Measurements from ENCODE around the gene CCT4. TPM values are rescaled to one million over a fixed set of nuclear protein-coding genes. Genes with fewer than 3 reads are reported as not detected.
"Not testable (repeated sequence)": the region's sequence is repeated elsewhere in the genome, so short reads cannot be mapped to it uniquely, and the experiment has no call there.

Gene CCT4
- total RNA-seq, 1 donor from 2014 or later, result 114 TPM

- not testable (repeated sequence) for DNase-seq (ENCODE audit: low spot score)
These were observed 9.1 kb downstream of the CCT4 start for GRCh38 chr2:61879351-61879750.

DNA sequence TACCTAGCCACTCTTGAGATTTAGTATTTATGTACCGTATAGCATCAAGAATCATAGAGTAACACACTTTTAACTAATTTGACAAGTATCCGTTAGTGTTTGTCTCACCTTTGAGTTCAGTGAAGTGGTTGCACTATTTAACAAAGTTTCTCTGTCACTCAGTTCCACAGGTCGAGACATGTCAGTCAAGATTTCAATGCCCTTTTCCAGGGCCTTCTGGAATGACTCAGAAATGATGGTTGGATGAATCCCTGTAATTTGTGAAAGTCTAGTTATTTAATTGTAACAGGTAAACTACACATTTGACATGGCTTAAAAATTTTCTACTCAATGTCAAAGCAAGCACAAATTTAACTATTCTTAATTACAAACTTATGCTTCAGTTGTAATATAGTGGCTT is 9.7 kb downstream of the CCT4 start:
- DNase-seq (ENCODE audit: low spot score), result no peak

GRCh38 chr2:61877571-61878245 is 10.7 kb downstream of the CCT4 start:
- DNase-seq (ENCODE audit: low spot score), result no peak

DNA sequence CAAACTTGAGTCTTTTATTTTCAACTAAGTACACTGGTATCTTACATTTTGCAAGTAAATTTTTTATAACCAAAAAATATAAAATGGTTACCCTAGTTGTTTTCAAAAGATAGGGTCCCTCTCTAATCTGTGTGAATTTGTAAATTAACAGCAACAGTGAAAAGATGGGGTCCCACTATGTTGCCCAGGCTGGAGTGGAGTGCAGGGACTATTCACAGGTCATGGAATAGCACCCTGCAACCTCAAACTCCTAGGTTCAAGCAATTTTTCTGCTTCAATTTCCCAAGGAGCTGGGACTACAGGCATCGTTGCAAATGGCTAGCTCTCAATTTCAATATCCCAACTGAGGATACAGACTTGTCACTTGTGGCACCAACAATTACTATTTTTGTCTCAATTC is 12.1 kb downstream of the CCT4 start:
- no peak for DNase-seq (ENCODE audit: low spot score)

GRCh38 chr2:61866482-61867089 is 21.9 kb downstream of the CCT4 start:
- not testable (repeated sequence) for DNase-seq (ENCODE audit: low spot score)

DNA sequence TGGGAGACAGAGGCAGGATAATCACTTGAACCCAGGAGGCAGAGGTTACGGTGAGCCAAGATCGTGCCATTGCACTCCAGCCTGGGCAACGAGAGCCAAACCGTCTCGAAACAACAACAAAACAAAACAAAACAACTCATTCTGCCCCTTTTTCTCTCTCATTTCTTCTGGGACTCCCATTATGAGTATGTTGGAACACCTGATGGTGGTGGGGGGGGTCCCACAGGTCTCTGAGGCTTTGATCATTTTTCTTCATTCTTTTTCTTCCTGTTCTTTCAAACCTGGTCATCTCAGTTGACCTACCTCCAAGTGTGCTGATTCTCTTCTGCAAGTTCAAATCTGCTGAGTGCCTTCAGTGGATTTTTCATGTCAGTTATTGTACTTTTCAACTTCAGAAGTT is 26.4 kb downstream of the CCT4 start:
- no peak for DNase-seq (ENCODE audit: low spot score)

GRCh38 chr2:61857224-61857623 is 31.2 kb downstream of the CCT4 start:
- DNase-seq (ENCODE audit: low spot score), result no peak

DNA sequence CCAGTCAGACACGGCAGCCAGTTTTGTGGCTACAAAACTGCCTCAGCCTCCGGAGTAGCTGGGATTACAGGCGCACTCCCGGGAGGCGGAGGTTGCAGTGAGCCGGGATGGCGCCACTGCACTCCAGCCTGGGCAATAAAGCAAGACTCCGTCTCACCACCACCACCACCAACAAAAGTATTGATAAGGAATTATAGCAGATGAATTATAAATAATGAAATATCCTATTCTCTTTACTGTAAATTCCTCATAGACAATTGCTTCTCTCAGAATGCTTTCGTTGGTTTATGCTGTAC is 33.2 kb downstream of the CCT4 start:
- DNase-seq (ENCODE audit: low spot score), result peak; percentile 11

DNA sequence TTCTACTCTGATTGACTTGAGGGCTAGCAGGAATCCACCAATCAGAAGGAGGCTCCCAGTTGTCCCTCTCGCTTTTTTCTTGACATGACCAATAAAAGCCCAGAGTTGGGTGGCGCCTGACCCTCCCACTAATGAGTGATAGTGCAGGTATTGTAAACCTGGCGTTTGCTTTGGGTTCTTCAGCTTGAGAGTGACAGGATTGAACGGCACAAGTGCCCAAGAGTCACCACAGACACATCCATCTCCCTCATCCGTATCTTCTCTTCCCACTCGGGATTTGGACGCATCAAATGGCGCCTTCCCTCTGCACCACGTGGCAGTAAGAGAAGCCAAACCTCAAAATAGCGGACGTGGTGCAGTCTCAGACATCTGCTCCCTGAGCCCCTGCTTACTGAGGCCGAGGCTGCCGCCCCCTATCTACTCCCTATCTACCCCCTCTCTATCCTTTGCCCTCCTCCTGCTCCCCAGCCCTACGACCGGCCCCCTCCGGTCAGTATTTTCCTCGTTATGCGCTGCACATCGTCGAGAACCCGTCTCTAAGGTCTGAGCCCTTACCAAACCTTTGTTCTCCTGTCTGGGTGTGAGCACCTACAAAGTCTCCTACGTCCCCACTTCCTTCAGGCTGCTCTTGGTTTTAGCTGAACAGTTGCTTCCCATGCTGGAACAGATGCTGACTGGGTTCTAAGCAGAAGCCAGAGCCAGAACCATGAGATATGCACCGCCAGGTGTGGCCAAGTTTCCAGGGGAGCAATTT is 33.7 kb downstream of the CCT4 start:
- peak; percentile 94 for DNase-seq (ENCODE audit: low spot score)

- peak; percentile 90 for DNase-seq (ENCODE audit: low spot score)
These were observed 34.5 kb downstream of the CCT4 start, which contains the start of gene FAM161A for GRCh38 chr2:61853847-61854563. Gene FAM161A, minus strand, starts transcription at chr2:61854060. Its CDS starts 19 bp downstream, at chr2:61854041.

DNA sequence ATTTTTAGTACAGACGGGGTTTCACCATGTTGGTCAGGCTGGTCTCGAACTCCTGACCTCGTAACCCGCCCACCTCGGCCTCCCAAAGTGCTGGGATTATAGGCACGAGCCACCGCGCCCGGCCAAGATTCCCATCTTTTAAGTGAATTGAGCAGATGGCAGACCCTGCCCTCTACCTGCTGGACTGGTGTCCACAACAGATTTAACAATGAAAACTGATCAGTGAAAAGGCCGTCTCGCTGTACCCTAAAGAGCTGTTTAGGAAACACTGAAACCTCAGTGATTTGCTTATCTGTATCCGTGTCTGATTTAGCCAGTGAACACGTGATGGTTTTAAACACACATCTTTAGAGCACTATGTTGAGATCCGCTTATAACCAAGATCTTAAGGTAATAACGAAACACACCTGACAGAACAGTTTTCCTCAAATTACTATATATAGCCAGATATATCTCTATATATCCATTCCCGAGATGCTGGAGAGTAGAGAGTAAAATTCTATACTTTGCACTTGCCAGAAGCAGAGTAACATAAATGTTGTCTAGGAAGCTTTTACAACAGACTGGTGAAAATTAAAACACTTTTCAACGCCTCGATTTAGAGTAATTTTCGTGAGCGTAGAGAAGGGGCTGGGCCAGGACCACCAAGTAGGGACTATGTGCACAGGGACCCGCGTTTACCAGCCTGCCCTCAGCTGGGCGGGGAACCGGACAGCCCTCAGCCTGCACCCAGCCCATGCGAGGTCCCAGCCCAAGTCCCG is 35.2 kb downstream of the CCT4 start:
- no peak for DNase-seq (ENCODE audit: low spot score)

- DNase-seq (ENCODE audit: low spot score), result not testable (repeated sequence)
These were observed 37.2 kb downstream of the CCT4 start for GRCh38 chr2:61851270-61851669.

DNA sequence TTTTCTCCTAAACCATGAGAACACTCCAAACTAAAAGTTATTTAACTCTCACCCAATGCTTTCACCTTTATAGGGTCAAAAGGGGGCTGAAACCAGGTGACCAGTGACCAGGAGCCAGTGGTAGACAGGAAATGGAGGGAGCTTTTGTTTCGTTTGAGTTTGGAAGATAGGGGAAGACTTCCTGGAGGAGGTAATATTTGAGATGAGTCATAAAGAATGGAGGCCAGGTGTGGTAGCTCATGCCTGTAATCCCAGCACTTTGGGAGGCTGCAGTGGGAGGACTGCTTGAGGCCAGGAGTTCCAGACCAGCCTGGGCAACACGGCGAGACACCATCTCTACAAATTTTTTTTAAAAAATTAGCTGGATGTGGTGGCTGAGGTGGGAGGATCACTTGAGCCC is 43.1 kb downstream of the CCT4 start:
- DNase-seq (ENCODE audit: low spot score), result no peak

DNA sequence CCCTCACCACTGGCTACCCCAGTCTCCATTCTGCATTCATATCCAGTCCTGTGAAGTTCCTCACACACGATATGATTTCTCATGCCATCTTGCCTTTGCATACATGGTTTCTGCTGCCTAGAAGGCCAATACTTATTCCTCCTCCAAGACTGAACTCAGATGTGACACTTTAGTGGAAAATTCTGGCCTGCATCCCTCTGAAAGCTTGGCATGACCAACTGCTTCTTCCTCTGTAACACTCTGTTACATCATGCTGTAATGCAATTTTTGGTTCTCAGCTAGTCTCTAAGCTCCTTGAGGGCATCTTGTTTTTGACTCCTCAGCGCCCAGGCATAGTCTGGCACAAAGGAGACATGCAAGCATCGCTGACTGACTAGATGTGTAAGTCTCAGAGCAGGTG is 47.2 kb downstream of the CCT4 start:
- no peak for DNase-seq (ENCODE audit: low spot score)

GRCh38 chr2:61834893-61835292 is 53.6 kb downstream of the CCT4 start:
- DNase-seq (ENCODE audit: low spot score), result no peak

- no peak for DNase-seq (ENCODE audit: low spot score)
These were observed 54.5 kb downstream of the CCT4 start for GRCh38 chr2:61833971-61834370.

GRCh38 chr2:61832183-61832841 is 56.1 kb downstream of the CCT4 start:
- DNase-seq (ENCODE audit: low spot score), result no peak

- no peak for DNase-seq (ENCODE audit: low spot score)
These were observed 66.2 kb downstream of the CCT4 start for GRCh38 chr2:61822255-61822654.

Measured in mucosa of gallbladder (tissue), 1 donor.